ENCODE results near the gene MEIOC.
"Not testable (repeated sequence)": the region's sequence is repeated elsewhere in the genome, so short reads cannot be mapped to it uniquely, and the experiment has no call there.

Gene MEIOC

GRCh38 chr17:44672479-44673093, 16.3 kb downstream of the MEIOC start:
- H3K9me3 Mint-ChIP-seq = no peaks in the 10 kb centered on the region
- H3K4me1 Mint-ChIP-seq (ENCODE audit: low read depth) = peaks cover 8% of the 10 kb centered on the region
- H3K4me3 Mint-ChIP-seq = no peak overlapping the region
- H3K36me3 Mint-ChIP-seq (ENCODE audit: low read depth) = peaks cover 6% of the 10 kb centered on the region
- H3K27ac Mint-ChIP-seq = no peak overlapping the region
- no peaks in the 10 kb centered on the region for H3K27me3 Mint-ChIP-seq

GRCh38 chr17:44673893-44674292, 17.6 kb downstream of the MEIOC start:
- Mint-ChIP-seq H3K27ac (no peak overlapping the region), H3K4me1 (ENCODE audit: low read depth) (no peaks in the 10 kb centered on the region), H3K9me3 (no peaks in the 10 kb centered on the region), H3K27me3 (no peaks in the 10 kb centered on the region), H3K4me3 (no peak overlapping the region), H3K36me3 (ENCODE audit: low read depth) (peaks cover 17% of the 10 kb centered on the region)

GRCh38 chr17:44677136-44677535, 20.9 kb downstream of the MEIOC start:
- H3K36me3 Mint-ChIP-seq (ENCODE audit: low read depth) = peaks cover 36% of the 10 kb centered on the region
- H3K4me3 Mint-ChIP-seq = no peak overlapping the region
- no peaks in the 10 kb centered on the region for H3K9me3 Mint-ChIP-seq
- H3K4me1 Mint-ChIP-seq (ENCODE audit: low read depth) = no peaks in the 10 kb centered on the region
- no peaks in the 10 kb centered on the region for H3K27me3 Mint-ChIP-seq
- H3K27ac Mint-ChIP-seq = no peak overlapping the region

- peaks cover 57% of the 10 kb centered on the region for H3K36me3 Mint-ChIP-seq (ENCODE audit: low read depth)
- peak overlapping the region; percentile 27 for H3K4me3 Mint-ChIP-seq
- peak overlapping the region; percentile 23 for H3K27ac Mint-ChIP-seq
- H3K4me1 Mint-ChIP-seq (ENCODE audit: low read depth) = peaks cover 23% of the 10 kb centered on the region
- not testable (repeated sequence) for H3K27me3 Mint-ChIP-seq, H3K9me3 Mint-ChIP-seq
Measured at GRCh38 chr17:44683303-44683702, 27.0 kb downstream of the MEIOC start.

- peaks cover 41% of the 10 kb centered on the region for H3K4me1 Mint-ChIP-seq (ENCODE audit: low read depth)
- H3K9me3 Mint-ChIP-seq = no peaks in the 10 kb centered on the region
- no peaks in the 10 kb centered on the region for H3K27me3 Mint-ChIP-seq
- no peak overlapping the region for H3K27ac Mint-ChIP-seq
- peaks cover 33% of the 10 kb centered on the region for H3K36me3 Mint-ChIP-seq (ENCODE audit: low read depth)
- H3K4me3 Mint-ChIP-seq = no peak overlapping the region
Measured at GRCh38 chr17:44687756-44688155, 31.5 kb downstream of the MEIOC start.

- H3K27ac Mint-ChIP-seq = no peak overlapping the region
- peak overlapping the region; percentile 96 for H3K4me3 Mint-ChIP-seq
- H3K27me3 Mint-ChIP-seq = no peaks in the 10 kb centered on the region
- H3K4me1 Mint-ChIP-seq (ENCODE audit: low read depth) = peaks cover 38% of the 10 kb centered on the region
- H3K36me3 Mint-ChIP-seq (ENCODE audit: low read depth) = peaks cover 28% of the 10 kb centered on the region
- no peaks in the 10 kb centered on the region for H3K9me3 Mint-ChIP-seq
Measured at GRCh38 chr17:44688200-44688599, 31.9 kb downstream of the MEIOC start.

- H3K4me1 Mint-ChIP-seq (ENCODE audit: low read depth) = peaks cover 31% of the 10 kb centered on the region
- no peaks in the 10 kb centered on the region for H3K27me3 Mint-ChIP-seq
- H3K9me3 Mint-ChIP-seq = no peaks in the 10 kb centered on the region
- H3K4me3 Mint-ChIP-seq = peak overlapping the region; percentile 96
- H3K27ac Mint-ChIP-seq = peak overlapping the region; percentile 95
- H3K36me3 Mint-ChIP-seq (ENCODE audit: low read depth) = peaks cover 22% of the 10 kb centered on the region
Measured at GRCh38 chr17:44688675-44689476, 32.6 kb downstream of the MEIOC start.

- Mint-ChIP-seq H3K27ac (peak within 1 kb of the TSS; percentile 95), H3K36me3 (ENCODE audit: low read depth) (peaks cover 18% of the 10 kb centered on the region), H3K4me1 (ENCODE audit: low read depth) (peaks cover 28% of the 10 kb centered on the region), H3K27me3 (no peaks in the 10 kb centered on the region), H3K9me3 (no peaks in the 10 kb centered on the region), H3K4me3 (peak within 1 kb of the TSS; percentile 96)
Measured at GRCh38 chr17:44689477-44690217, 33.4 kb downstream of the MEIOC start, which contains the start of gene CCDC43. Gene CCDC43 (minus strand): TSS chr17:44689776. CDS start chr17:44689753, 23 bp downstream.

- not testable (repeated sequence) for H3K9me3 Mint-ChIP-seq; H3K27me3 Mint-ChIP-seq; H3K36me3 Mint-ChIP-seq (ENCODE audit: low read depth); H3K27ac Mint-ChIP-seq
- Mint-ChIP-seq H3K4me1 (ENCODE audit: low read depth) (peaks cover 28% of the 10 kb centered on the region), H3K4me3 (peak overlapping the region; percentile 51)
Measured at GRCh38 chr17:44690746-44691306, 34.6 kb downstream of the MEIOC start.

GRCh38 chr17:44693609-44694008, 37.3 kb downstream of the MEIOC start:
- H3K27me3 Mint-ChIP-seq = no peaks in the 10 kb centered on the region
- H3K9me3 Mint-ChIP-seq = no peaks in the 10 kb centered on the region
- H3K36me3 Mint-ChIP-seq (ENCODE audit: low read depth) = no peaks in the 10 kb centered on the region
- no peak overlapping the region for H3K4me3 Mint-ChIP-seq
- no peak overlapping the region for H3K27ac Mint-ChIP-seq
- H3K4me1 Mint-ChIP-seq (ENCODE audit: low read depth) = peaks cover 14% of the 10 kb centered on the region

GRCh38 chr17:44700288-44700687, 44.0 kb downstream of the MEIOC start:
- not testable (repeated sequence) for H3K9me3 Mint-ChIP-seq; H3K27ac Mint-ChIP-seq; H3K4me1 Mint-ChIP-seq (ENCODE audit: low read depth)

GRCh38 chr17:44707755-44708400, 51.6 kb downstream of the MEIOC start:
- Mint-ChIP-seq H3K4me3 (no peak overlapping the region), H3K27ac (no peak overlapping the region), H3K36me3 (ENCODE audit: low read depth) (peaks cover 4% of the 10 kb centered on the region), H3K4me1 (ENCODE audit: low read depth) (peaks cover 4% of the 10 kb centered on the region), H3K27me3 (peaks cover 10% of the 10 kb centered on the region), H3K9me3 (no peaks in the 10 kb centered on the region)

More at GRCh38 chr17:44700288-44700687, 44.0 kb downstream of the MEIOC start:
- H3K36me3 Mint-ChIP-seq (ENCODE audit: low read depth); H3K4me3 Mint-ChIP-seq; H3K27me3 Mint-ChIP-seq: not testable (repeated sequence)

GRCh38 chr17:44708401-44709263, 52.4 kb downstream of the MEIOC start, which contains the start of gene DBF4B:
Gene DBF4B (plus strand): TSS chr17:44708665. CDS start chr17:44708821, 156 bp downstream.
- peaks cover 4% of the 10 kb centered on the region for H3K4me1 Mint-ChIP-seq (ENCODE audit: low read depth)

More at GRCh38 chr17:44708401-44709263, 52.4 kb downstream of the MEIOC start, which contains the start of gene DBF4B:
- Mint-ChIP-seq H3K9me3 (no peaks in the 10 kb centered on the region), H3K27me3 (peaks cover 10% of the 10 kb centered on the region), H3K27ac (peak within 1 kb of the TSS; percentile 72), H3K4me3 (no peak within 1 kb of the TSS), H3K36me3 (ENCODE audit: low read depth) (peaks cover 7% of the 10 kb centered on the region)

All from stimulated activated naive CD8-positive, alpha-beta T cell treated with anti-CD3 and anti-CD28 coated beads, Interleukin-15, Interleukin-2, amounts not matched to agents 100 ng/mL and 50 ng/mL, for 24 hours (primary cell).